Left renal cortex interstitium (tissue), 4 donors: ENCODE results near the gene RPS6KA2. TPM values are rescaled to one million over a fixed set of nuclear protein-coding genes. Genes with fewer than 3 reads are reported as not detected.

Experiments
- DNase-seq, 4 donors: peaks; one replicate each; pipeline ENCODE4 v3.0.0-alpha.2; 2013; ENCODE audit warnings: low read depth in 4 of 4, low spot score in 2 of 4, missing footprints in 1 of 4
- polyA plus RNA-seq, 4 donors: library from polyadenylated mRNA; unstranded; fragments of 120-200 nt; gene quantifications; one replicate each; pipeline ENCODE4 v1.2.1, GENCODE V29; 2013; ENCODE audit not compliant: insufficient read length in 4 of 4

RPS6KA2 gene
- polyA plus RNA-seq, 4 donors = 25.2 to 30.5 (median 29.9) TPM

DNA sequence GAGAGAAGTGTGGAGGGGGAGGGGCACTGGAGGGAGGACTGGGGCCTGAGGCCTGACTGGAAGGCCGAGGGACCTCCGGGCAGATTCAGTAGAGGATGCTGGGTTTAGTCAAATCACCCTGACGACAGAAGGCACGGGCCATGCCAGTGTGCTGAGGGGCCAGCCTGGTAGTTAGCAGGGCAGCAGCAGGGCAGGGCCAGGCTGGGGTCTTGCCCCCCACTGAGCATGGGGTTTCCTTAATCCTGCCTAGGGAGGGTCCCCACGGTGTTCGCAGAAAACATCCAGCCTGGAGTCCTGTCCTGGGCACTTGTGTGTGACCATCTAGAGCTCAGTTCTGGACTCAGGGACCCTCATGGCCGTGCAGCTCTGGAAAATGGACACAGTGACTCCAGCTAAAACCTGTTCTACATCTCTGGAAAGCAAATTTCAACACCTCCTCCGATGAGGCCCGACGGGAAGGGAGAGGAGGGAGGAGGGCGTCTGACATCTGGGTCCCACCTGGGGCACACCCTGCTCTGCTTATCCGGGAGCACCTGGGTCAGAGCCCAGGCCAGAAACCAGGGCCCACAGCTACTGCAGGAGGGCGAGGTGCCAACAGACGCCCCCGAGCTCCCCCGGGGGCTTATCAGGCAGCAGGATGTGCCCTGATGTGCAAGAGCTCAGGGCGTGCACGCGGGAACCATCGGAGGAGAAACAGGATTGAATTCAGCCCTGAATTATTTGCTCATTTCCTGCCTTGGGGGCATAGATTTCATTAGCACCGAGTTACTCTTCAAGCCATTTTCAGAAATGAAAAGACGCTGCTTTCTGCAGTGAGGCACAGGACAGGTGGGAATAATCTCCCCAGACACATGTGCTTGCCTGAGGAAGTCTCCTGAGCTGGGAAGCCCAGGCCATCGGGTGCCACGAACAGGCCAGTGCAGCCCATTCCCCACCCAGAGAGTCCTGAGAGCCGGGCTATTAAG lies 166.3 kb downstream of the RPS6KA2 start:
- DNase-seq = no peak

DNA sequence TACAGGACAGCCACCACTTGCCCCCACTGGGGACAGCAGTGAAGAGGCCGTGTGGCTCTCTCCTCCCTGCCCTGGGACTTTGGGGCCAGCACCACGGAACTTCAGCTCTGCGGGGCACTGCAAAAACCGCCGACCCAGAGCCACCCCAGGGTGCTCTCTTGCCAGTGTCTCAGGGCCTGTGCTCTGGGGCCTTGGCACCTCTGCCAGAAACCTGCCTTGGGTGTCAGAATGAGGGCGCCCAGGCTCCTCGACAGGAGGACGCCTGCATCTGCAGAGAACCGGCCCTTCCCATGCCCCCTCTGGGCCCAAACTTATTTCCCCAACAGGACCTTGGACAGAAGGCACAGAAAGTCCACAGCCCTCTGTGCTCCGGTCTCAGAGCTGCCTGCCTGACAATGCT lies 167.1 kb downstream of the RPS6KA2 start:
- no peak for DNase-seq

DNA sequence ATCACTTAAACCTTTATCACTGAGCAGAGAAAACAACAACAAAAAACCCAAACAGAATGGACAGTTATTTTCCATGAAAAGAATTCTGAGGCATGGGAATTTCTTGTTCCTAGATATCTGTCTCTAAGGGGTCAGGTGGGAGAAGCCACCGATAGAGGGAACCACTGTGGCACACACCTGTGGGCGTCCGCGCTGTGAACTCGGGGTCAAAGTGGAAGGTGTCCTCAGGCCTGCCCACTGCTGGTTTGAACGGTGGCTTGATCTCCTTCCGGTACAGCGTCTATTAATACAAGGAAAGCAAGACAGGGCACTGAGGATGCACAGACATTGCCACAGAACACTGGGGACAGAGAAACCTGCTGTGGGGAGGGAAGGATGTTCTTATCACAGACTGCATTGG lies 167.8 kb downstream of the RPS6KA2 start:
- DNase-seq = no peak

DNA sequence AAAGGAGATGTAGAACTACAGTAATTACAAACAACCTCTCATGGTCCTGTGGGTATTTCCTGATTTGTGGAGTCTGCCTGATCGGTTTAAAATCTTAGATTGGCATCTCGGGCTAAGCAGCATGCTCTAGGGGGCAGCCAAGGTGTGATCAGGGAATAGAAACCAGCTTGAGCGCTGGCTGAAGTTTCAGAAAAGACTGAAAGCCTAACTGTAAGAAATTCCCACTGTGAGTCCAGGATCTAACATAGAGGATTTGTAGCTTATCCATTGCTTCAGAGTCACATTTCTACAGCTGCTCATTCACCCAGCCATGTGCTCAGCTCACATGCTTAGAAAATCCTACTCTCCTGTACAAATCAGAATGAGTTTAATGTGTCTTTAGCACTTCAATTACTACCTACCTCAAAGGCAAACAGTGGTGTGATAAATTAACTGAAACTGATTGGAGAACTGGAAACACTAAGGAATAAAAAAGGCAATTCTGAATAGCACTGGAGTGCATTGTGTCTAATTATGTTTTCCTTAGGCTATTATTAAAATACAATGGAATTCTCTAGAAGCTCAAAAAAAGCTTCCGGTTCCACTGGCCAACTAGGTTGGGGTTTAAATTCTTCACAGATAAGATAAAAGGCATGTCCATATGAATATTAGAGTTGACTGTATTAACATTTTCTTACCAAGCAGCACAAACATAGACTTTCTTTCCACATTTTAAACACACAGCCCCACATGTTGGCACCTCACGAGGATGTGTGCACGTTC lies 170.5 kb downstream of the RPS6KA2 start:
- no peak for DNase-seq

DNA sequence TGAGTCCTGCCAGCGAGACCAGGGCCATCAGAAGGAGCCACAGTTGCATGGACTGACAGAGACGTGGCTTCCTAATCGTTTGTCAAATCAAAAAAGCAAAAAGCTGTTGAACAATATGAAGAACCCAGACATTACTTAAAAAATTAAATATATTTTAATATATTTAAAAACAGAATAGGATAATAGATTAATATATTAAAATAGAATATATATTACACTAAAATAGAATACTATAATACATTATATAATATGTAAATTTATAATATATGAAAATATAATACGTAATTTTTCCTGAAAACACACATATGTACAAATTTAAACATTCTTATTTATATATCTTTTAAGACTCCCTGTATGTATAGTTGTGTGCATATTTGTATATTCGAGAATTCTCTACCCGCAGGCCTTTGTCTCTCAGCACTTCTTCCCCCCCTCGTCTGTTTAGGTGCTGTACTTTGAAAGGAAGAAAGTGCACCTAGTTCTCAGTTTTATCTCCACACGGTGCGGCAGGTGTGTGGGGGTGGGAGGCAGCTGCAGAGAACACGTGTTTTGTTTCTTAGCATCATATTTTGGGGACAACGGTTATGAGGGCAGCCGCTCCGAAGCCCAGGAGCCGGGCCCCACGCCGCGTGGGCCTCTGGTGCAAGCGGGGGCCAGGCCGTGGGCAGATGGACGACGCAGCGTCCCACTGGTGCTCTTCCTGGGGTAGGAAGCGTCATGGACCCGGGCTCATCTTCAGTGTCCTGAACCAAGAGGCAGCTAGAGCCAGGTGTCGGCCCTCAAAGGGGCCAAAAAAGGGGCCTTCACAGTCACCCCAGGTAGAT lies 172.1 kb downstream of the RPS6KA2 start:
- no peak for DNase-seq

DNA sequence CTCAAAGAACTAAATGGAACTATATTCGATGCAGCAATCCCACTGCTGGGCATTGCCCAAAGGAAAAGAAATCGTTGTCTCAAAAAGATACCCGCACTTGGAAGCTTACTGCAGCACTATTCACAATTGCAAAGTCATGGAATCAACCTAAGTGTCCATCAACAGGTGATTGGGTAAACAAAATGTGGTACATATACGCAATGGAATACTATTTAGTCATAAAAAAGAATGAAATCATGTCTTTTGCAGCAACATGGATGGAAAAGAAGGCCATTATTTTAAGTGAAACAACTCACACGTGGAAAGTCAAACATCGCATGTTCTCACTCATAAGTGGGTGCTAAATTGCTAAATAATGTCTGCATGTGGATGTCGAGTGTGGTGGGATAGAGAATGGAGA lies 173.4 kb downstream of the RPS6KA2 start:
- no peak for DNase-seq

DNA sequence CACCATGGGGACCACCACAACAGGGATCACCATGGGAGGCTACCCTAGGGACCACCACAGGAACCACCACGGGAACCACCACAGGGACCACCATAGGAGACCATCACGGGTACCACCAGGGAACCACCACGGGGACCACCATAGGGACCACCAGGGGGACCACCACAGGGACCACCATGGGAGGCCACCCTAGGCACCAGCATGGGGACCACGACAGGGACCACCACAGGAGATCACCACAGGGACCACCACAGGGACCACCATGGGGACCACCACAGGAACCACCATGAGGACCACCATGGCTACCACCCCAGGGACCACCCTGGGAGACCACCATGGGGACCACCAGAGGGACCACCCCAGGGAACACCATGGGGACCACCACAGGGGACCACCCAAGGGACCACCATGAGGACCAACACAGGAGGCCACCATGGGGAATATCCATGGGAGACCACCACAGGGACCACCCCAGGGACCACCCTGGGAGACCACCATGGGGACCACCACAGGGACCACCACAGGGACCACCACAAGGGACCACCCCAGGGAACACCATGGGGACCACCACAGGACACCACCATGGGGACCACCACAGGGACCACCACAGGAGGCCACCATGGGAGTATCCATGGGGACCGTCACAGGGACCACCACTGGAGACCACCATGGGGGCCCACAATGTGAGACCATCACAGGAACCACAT lies 176.7 kb downstream of the RPS6KA2 start:
- no peak for DNase-seq

DNA sequence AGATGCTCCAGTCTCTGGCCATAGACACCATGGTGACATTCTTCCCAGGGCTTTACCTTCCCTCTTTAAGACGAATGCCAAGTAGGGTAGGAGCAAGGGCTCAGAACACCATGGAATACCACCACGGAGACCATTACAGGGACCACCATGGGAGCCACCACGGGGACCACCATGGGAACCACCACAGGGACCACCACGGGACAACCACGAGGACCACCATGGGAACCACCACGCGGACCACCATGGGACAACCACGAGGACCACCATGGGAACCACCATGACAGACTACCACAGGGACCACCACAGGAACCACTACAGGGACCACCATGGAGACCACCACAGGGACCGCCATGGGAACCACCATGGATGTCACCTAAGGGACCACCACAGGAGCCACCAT lies 177.4 kb downstream of the RPS6KA2 start:
- no peak for DNase-seq

DNA sequence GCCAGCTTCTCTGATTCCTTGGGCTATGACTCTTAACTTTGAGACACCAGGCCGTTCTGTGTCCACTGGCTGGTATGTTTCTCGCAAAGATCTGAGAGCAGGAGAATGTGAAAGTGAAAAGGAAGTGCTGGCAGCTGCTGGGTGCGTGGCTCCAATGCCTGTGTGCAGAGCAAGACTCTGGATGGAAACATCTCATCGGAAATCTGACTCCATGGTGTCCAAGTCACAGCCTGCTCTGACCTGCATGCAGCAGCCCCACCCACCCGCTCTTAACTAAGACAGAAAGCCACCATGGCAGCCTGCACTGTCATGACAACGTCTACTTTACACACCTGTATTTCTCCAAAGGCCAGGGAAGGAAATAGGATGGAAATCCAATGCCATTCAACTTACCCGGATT lies 178.0 kb downstream of the RPS6KA2 start:
- DNase-seq = no peak

DNA sequence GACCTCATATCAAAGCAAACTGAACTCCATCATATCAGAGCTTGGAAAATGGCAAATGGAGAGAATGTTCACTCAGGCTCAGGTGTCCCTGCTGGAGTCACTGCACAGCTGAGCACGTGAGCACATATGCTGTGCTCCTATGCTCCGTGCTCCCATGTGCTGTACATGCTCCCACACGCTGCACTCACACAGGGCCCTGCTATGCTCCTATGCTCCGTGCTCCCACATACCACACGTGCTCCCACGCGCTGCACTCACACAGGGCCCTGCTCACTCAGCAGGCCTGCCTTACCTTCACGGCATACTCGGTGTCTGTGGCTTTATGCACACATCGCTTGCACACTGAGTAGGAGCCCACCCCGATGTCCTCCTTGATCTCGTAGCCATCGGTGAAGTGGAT lies 178.6 kb downstream of the RPS6KA2 start:
- DNase-seq = no peak

DNA sequence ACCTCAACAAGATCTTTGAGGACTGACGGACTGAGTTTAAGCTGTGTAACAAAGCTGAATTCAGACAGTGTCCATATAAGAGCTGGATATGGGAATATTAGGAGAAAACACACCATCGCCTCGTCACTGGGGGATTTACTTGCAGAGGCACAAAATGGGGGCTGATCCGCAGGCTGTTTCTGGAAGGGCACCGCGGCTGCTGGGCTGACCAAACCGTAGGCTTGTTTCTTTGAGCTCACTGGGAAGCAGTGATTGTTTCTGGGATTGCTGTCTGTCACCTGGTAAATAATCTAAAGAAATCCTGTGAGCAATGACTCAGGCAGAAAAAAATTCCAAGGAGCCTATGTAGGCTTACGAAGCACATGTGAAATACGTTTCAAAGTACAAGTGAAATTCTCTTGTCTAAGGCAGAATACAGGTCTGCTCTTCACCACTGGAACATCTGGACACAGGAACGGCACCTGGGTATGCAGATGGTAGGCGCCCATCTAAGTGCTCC lies 180.4 kb downstream of the RPS6KA2 start:
- DNase-seq = no peak

DNA sequence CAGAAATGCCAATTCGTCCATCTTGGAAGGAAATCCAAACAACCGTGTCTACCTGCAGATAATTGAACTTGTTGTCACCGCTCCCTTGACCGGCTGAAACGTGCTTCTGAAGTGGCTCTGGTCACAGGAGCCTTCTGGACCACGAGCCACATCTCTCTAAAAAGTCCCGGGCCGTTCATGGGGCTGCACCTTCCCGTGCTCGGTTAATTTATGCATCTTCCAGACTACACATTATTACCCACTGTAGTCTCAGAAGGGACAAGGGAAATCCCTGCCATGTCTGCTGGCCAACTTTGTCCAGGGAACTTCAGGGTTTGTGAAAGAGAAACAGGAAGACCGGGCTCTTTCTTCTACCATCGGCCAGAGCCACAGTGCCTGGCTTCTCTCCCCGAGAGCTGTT lies 180.9 kb downstream of the RPS6KA2 start:
- no peak for DNase-seq

DNA sequence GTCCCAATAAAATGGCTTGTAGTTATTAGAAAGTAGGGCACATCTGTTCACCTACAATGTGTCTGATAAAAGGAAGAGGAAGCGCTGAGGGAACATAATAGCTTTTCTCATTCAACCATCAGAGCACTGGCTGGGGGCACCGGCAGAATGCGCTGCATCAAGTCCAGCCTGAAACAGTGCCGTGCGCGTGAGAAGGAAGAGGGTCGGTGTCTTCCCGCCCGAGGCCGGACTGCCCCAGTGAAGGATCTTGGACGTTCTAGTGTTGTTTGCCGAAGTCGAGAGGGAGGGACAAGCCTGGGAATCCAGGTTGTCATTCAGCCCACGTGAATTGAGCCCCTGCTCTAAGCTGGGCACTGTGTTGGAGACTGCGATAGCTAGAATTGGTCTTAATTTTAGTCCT lies 182.6 kb downstream of the RPS6KA2 start:
- DNase-seq = no peak

DNA sequence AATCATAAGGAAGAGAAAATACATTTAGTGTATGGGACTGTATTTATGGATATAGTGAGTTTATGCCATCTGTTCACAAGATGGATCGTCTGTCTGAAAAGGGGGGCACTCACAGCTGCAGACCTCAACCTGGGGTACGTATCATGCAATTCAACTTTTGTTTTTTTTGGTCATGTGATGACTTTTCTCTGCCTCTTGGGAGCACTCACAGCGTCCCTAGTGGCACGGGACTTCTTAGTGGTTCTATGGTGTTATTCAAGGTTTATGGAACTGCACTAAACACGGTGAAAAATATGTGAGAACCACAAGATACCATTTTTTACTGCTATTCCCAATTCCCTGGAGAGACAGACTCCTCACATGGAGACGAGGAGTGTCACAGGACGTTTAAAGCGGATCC lies 183.9 kb downstream of the RPS6KA2 start:
- no peak for DNase-seq

DNA sequence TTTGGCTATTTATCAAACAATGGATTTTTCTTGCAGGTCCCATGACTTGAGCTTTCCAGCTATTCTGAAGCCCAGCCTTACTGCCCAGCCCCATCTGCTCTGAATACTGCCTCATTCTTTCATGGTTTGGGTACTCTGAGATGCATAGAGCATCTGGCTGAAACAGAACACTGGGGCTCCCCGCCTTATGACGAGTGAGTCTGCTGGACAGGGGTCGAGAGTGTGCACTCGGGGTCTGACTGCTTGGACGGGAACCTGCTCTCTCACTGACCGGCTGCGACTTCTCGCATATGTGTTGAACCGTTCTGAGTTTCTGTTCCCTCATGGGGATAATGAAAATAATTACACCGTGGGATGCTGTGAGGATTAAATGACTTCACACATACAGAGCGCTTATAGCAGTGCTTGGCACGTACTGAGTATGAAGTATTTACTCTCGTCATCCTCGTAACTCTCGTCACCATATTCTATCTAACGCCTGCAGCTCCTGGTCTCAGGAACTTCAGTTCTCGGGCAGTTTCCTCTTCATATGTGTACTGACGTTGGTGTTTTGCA lies 184.8 kb downstream of the RPS6KA2 start:
- no peak for DNase-seq

DNA sequence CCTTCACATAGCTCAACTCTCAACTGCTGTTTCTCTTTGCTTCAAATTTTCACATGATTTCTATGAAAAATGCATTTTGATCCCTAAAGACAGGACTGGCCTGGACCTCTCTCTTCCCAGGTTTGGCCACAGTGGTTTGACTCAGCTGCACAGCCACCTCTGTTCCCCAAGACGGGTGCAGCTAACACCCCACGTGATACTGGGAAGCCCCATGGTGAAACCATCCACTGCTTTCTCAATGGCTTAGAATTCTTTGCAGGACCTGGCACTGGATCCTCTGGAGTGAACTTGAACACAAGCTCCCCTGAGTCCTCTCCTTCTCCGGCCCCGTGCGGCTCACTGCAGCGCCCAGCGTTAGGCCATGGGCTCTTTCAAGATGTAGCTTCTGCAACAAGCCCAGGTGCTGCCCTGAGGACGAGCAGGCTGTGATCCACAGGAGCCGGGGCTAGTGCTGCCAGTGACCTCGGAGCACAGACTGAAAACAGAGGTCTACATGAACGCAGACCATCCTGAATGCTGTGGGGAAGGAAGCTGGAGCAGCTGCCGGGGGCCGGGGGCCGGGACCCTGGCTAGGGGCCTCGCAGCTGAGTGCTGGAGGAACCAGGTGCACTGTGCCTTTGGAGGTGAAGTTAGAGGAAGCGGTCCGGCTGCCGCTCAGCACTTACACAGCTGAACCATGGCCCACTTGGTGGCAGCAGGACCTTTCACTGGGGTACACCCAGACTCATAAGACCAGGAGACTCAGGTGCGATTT lies 185.5 kb downstream of the RPS6KA2 start:
- DNase-seq = no peak

DNA sequence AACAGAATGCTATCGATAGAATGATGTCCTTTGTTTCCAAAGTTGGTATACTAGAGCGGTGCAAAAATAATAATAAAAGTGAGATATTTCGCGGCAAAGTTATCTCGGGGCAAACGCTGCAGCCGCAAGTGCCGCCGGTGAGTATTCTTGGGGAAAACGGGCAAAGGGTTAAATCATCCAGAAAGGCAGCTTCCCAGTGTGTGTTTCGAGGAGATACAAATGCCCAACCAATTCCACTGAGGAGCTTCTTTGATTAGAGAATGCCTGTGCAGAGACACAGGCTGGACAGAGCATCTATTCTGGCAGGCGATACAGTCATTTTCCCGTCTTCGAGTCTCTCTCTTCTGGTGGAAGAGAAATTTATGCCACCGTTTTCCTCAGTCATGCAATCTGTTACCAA lies 186.3 kb downstream of the RPS6KA2 start:
- DNase-seq = no peak

DNA sequence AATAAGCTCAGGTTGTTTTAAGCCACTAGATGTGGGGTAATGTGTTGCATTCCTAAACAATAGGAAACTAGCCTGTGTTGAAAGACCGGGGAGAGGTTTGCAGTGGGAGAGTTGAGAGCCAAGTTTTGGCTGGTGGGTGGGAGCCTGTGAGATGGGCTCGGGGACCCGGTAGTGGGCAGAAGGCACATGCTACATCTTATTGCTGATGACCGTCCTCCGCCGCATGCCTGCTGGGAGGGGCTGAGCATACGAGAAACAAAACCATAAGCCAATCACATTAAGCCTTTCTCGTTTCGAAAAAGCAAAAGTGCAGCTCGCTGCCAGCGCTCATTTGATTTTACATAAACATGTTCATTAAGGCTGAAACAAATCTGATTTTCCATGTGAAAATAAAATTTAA lies 186.9 kb downstream of the RPS6KA2 start:
- no peak for DNase-seq
